GM18873 (cell line): Measurements from ENCODE around the gene TMEFF2.
A peak's percentile ranks its signal among the peaks of the same experiment; 100 is the strongest.

Experiments used
- ATAC-seq: cut with Tn5 transposase; IDR thresholded peaks from one replicate; pipeline ENCODE4 v1.9.1; 2021; ENCODE audit warnings: mild to moderate bottlenecking, moderate library complexity, moderate number of reproducible peaks; ENCODE audit not compliant: unreplicated experiment, low FRiP score

Gene TMEFF2

DNA sequence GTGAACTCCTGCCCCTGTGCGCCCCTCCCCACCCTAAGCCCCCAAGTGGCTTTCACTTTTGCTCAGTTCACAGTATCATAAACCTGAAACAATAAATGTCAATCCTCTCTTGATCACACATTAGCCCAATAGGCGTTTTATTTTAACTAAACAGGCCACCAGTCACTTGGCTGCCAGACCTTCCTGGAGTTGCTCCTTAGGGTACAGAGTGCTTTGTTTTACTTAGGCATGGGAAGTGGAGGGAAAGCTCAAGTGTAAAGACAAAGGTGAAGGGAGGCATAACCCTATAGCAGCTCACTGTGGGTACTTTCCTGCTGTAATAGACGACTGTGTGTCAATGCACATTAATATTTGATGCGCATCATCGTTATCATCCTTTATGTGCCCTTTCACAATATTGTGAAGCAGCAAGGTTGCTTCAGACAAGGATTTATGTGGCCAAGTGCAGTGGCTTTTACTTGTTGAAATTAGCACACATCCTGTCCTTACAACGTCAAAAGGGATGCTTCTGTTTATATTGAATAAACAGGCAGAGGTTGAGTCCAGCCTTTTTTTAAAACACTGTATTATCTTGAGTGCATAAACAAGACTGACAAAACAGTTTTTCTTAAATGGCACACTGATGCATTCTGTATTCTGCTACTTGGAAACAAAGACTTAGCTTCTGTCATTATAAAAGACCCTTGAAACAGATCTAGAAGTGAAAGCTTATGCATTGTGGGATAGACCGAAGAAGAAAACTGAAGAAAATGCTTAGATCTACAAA is 168.5 kb downstream of the TMEFF2 start:
- no peak for ATAC-seq

DNA sequence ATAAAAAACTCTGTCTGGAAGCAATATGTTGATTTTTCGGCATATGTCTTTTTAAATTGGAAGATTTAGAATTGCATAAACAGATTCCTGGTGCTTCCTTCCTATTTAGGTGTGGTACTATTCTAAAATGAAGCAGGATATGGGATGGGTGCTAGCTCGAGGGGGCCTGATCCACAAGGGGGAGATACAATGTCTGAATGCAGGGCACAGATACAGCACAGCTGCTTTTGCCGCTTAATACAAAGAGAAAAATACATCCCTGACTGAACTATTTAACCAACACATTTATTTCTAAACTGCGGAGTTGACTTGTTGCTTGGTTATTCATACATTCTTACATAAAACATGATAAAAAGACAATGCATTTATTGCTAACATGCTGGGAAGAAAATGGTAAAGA is 169.1 kb downstream of the TMEFF2 start:
- ATAC-seq = no peak

DNA sequence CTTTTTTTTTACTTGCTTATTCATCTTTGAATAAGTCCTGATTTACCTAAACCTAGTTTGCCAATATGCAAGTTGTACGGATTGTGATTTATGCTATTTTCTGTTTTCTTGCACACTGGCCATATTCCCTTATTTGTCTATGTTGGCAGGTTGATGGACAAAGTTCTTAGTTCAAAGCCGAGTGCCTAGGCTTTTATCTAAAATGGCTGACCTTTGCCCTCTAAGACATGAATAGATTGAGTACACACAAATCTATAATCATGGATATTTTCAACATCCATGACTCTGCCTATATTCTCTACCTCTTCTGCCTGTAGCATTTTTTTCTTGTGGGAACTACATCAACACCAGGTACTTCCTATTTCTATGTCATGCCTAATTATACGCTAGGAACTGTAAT is 171.7 kb downstream of the TMEFF2 start:
- ATAC-seq = no peak

DNA sequence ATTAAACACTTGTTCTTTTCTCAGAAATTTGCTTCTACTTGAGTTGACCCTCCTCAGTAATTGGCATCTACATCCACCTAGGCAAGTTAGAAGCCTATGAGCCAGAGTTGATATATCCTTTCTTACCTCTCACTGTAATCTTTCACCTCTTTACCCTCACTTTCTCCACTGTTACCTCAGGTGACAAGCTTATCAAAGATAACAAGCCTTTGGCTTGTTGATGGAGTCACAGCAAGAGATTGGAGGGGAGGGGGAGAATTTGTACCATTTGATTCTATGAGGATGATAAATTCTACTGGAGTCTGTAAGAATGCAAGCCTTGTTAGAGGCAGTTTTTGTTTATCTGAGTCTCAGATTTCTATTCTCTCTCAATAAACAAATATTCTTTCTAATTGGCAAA is 176.9 kb downstream of the TMEFF2 start:
- no peak for ATAC-seq

DNA sequence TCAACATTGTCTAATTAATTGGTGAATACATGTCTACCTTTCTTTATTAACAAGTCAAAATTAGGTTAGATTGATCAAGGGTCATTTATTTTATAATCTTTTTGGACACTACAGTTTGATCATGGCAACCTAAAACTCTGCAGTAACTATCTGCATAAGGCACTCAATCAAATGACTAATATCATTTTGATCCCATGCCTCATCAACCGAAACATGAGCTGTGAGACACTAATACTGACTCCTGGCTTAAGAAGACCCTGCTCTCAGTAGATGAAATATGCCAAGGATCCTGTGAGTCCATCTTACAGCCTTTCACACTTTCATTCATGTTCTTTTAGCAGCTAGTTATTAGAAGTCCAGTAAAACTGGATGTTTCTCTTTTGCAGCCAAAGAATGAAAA is 178.5 kb downstream of the TMEFF2 start:
- ATAC-seq = no peak

DNA sequence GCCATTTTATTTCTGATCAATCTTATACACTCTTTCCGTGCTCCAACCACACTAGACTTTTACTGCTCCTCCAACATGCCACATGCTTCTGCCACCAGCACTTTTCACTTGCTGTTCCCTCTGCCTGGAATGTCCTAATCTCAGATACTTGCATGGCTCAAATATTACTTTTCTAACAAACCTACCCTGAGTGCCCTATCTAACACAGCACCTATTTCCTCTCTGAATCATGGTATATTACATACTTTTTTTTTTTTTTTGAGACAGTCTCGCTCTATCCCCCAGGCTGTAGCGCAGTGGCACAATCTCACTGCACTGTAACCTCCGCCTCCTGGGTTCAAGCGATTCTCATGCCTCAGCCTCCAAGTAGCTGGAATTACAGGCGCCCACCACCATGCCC is 181.5 kb downstream of the TMEFF2 start:
- ATAC-seq = no peak

DNA sequence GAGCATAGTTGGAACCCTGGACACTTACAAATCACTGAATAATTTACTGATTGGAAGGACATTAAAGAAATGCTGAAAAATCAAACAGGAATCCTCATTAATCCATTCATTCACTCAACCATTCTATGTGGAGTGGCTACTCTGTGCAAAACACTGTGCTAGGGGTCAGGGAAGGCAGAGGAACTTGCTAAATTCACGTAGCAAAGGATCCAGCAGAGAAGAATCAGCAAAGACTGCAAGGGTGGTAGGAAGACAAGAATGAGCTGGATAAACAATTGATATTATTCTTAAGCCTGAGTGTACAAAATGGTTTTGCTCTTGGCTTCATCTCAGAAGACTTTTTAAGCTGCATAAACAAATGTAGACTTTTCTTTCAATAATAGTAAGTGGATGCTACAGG is 183.5 kb downstream of the TMEFF2 start:
- no peak for ATAC-seq

DNA sequence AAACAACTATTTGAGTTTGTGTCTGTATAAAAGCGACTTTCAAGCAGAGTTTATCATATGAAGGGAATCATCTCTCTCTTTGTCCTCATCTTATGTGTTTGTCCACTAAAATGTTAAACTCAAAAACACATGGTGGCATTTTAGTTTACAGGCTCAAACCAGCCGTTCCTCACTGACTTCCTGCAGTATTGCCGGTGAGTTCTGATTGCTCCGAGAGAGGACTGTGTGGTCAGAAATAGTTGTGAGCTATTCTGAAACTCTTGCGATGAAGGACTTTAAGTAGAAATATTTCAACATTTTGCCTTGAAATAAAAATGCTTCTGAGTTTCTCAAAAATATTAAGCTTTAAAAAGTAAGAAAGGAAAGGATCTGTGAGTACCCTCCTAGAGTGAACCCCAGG is 184.7 kb downstream of the TMEFF2 start:
- no peak for ATAC-seq

DNA sequence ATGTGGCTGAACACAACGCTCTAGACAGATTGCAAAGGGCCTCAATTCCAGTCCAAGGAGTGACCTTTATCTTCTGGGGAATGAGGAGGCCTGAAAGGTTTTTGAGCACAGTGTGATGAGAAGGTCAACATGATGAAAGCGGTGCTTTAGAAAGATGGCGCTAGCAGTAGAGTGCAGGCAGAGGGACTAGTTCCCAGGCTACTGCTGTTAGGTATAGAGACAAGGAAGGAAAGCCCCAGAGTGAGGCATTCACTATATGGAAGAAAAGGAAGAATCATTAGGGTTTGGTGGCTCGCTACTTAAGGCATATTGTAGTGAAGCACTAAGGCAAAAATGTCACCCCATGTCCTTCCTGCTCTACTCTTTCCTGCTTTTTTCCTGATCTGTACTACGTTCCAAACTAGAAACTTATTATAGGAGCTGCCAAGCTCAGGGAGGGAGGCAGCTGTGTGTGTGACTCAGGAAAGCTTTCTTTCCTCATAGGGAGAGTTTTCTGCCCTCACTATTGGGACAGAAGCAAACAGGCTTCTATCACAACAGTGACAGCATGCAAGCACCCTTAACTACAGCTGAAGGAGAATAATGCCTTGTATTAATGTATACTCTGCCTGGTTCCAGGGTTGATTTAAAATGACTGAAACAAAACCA is 187.0 kb downstream of the TMEFF2 start:
- no peak for ATAC-seq

DNA sequence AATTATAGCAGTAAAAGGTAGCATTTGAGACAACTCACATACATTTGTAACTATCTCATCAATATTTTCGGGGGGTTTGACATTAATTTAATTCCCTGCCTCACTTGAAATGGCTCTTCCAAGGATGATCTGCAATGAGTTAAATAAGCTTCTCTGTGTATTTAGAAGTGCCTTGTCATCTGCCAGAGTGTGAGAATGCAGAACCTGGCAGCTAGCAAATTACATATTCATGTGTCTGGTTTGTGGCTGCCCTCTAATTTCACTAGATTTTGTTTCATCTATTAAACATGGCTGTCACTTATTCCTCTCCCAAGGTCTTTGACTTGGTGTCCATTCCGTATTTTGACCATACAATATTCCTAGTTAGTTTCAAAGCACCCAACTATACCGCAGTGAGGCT is 189.5 kb downstream of the TMEFF2 start:
- no peak for ATAC-seq

DNA sequence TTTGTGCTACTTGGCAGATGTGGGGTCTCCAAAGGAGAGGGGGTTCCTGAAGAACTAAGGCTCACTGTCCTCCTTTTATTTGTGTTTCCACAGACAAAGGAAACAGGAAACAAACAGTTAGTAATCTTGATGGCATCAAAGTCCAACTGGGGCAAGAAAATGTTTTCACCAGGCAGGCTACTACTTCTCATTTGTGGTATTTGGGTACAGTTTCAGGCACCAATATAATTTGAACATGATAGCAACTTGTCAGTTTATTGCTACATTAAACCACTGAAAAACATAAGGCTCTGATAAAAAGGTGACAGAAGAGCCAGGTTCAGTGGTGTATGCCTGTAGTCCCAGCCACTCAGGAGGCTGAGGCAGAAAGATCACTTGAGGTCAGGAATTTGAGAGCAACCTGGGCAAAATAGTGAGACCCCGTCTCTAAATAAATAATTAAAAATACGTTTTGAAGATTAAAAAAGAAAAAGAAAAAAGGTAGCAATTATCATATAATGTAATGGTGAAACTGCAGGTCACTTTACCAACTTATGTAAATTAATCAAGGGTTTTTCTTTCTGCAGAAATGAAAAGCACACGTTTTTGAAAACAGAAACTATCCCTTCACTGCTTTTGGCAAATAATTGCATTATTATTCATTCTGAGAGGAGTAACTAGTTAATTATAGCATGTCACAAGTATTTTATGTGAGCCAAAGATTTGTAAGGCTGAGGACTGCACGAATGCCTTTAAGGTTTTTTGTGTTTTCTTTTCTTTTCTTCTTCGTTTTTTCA is 190.4 kb downstream of the TMEFF2 start:
- peak; percentile 75 for ATAC-seq

DNA sequence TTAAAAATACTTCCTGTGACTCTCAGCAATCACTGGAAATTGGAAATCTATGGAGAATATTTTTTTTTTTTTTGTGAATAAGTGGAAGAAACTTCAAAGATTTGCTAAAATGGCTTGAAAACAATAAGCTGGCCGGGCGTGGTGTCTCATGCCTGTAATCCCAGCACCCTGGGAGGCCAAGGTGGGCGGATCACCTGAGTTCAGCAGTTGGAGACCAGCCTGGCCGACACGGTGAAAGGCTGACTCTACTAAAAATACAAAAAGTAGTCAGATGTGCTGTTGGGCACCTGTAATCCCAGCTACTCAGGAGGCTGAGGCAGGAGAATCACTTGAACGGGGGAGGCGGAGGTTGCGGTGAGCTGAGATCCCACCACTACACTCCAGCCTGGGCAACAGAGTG is 192.3 kb downstream of the TMEFF2 start:
- no peak for ATAC-seq

DNA sequence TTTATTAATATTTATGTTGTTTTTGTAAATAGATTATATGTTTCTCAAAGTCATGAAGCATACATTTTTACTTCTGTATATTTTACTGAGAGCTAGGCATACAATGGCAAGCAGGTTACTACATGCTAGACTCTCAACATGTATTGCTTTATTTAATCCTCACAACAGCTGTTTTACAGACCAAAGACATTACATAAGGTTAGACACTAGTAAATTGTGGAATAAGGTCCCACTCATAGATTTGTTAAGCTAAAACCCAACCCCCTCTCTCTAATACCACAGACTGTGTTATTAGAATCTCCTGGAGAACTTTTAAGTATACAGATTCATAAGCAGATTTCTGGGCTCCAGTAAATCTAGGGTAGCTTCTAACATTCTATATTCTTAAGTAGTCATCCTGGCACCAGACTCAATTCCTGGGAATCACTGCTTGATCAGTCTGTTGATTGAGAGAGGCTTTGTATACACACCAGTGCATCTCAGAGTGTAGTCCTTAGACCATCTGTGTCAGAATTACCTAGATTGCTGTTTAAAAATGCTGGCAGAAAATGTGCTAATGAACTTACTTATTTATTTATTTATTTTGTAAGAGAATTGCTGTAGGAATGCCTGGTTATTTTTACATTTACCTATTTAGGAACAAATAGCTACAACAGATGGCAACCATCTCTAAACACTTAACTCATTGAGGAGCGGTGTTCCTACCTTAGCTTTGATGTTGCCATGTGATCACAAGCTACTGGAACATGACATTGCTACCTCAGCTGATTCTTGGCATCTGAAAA is 194.3 kb downstream of the TMEFF2 start:
- no peak for ATAC-seq

DNA sequence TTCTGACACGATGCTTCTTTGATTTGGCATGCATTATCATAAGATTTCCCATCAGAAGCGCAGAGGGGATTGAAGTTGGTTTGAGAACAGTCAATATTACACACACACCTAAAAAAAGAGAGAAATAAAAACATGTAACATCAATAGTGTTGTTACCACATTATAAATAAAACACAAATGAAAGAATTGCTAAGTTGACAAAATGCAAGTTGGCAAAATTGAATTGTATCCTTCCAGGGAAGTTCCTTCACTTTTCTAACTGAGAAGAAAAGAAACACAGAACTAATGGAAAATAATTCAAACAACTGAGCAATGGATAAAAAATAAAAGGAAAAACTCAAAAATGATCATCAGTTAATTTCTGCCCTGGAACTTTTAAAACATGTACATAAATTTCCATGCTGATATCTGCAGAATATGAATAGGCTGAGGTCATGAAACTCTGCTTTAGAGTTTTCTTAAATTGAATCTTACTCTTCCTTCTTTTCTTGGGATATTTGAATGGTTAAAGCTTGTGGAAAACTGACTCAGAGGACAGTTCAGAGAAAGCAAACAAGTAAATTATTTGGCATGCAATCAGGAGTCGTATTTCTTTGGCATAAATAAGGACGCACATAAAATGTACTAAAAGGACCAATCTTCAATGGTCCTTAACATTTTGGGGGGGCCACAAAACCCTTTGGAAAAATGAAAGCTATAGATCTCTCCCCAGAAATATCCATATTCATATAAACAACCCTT is 195.5 kb downstream of the TMEFF2 start:
- no peak for ATAC-seq

DNA sequence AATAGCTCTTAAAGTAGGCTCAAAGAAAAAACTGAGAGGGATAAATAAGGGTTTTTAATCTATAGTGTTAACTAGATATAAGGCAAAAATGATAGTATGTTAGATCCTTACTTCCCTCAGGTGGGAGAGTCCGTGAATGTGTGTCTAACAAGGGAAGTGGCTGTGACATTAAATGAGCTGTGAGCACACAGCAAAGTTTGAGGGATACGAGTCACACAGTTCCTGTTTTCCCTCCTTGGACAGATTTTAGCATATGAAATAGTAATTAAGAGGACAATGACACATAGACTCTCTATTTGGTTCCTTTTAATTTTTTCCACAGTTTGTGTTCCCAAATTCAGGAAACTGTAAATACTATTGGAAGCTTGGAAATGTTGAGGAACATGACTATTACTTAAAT is 199.4 kb downstream of the TMEFF2 start:
- no peak for ATAC-seq

DNA sequence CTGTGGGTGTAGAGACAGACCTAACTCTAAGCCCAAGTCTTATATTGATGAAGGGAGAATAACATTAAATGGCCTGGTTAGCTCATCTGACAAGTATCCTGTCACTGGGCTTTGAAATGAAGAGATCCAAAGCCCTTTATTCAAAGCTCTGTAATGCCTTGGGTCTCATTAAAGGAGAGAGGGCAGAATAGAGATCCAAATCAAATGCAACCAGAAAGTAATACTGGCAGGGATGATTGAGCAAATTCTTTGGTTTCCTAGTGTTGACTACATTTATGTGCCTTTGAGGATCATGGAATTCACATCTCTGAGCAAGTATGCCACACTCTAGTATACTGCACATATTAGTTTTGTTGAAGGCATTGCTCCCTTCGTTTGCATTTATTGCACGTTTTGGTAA is 200.0 kb downstream of the TMEFF2 start:
- no peak for ATAC-seq

DNA sequence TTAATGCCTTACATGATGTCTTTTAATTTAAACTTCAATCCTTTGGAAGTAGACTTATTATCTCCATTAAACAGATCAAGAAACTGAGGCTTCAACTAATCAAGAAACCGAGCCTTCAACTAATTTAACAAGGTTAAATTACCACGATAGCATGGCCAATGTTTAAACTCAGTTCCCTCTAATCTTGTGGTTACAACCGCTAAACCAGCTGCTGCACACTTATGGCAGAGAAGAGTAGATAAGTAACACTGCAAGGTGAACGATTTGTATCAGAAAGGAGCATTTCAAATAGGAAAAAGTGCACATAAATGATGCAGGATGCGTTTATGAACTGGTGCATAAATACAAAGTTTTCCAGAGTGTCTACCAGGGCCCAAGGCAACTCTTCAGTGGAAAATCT is 203.3 kb downstream of the TMEFF2 start:
- no peak for ATAC-seq

DNA sequence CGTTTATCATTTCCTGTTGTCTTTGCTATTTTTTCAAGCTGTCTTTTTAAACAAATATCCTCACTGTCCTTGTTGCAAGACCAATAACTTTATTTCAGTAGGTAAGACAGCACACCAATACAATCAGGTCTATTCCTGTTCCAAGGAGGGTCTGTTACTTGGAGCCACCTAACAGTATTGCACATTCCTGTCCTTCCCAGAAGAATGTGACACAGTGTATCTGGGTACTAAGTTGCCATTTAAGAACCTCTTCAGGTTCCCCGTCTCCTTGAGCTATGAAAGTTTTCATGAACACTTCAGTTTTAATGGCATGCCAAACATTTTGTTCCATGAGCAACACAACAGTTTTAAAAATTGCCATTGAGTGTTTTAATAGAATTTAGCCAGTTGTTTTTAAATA is 209.0 kb downstream of the TMEFF2 start:
- ATAC-seq = no peak

DNA sequence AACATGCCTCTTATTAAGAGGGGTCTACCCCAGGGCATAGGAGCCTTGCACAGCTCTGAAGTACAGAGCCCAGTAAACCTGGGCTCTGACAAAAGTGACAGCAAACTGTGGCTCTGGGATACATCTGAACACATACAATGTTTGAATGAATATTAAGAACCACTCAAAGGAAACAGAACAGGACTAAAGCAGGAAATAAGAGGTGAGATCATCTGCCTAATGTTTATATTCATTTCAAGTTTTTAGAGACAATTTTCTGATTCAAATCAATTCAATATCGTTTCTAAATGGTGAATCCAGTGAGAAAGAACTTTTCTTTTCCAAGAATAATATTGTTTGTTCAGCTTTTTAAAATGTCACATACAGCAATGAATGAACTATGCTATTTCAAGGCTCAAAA is 211.1 kb downstream of the TMEFF2 start:
- no peak for ATAC-seq

DNA sequence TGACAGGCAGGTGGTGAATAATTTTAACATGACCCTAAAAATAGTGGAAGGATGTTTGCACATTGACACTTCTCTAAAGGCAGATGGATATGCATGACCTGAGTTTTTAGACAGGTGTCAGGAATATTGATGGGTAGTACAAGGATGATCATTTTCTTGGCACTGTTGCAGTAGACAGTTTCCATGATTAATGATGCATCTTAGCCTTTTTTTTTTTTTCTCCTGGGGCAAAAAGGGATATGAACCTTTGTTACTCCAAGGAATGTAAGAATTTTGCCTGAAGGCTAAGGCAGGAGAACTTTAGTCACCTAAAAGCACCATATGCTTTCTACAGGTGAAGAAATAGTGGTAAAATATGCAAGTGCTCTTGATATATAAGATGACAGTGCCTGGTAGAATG is 211.5 kb downstream of the TMEFF2 start:
- no peak for ATAC-seq
